Transverse colon (tissue), 3 donors: ENCODE results near the gene GALNT10.

Experiments used
- CTCF ChIP-seq, 5 experiments: fragments of 200-600 bp in 3 of 5; fragments of 450-650 bp in 2 of 5; sonication (generic) in 3 of 5; IDR thresholded peaks; 1 replicate in 2 of 5; 2 replicates in 3 of 5; pipeline ENCODE4 v1.5.1; 2016 to 2017; ENCODE audit warnings: antibody characterized with exemption in 5 of 5, inconsistent platforms in 3 of 5, mild to moderate bottlenecking in 2 of 5, moderate library complexity in 1 of 5
- POLR2A ChIP-seq: fragments of 450-650 bp; IDR thresholded peaks from one replicate; pipeline ENCODE4 v1.6.1; 2016; ENCODE audit warnings: antibody characterized with exemption, mild to moderate bottlenecking, moderate library complexity

DNA sequence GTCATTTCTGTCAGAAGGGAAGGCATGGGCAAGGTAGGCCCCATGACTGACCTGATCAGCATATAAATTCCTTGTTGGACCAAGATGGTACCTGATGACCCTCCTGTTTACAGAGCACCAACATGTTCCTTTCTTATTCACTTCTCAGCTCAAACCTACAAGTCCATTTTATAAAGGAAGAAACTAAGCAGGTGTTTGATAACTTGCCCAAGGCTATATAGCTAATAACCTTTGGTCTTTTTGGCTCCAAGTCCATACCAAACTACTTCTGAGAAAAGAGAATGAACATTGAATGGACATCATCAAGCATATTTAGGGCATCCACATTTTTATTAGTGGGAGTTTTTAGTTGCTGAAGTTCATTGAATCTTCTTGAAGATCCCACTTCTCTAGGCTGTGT lies 125.2 kb downstream of the GALNT10 start:
- TF ChIP-seq CTCF (IDR thresholded peaks at IDR 0.05) = no peak
- no peak for TF ChIP-seq POLR2A
